IPS-NIHi11 (cell line): ENCODE measurements around the gene ATF6.
A peak's percentile ranks its signal among the peaks of the same experiment; 100 is the strongest.

Experiments used
- DNase-seq: peaks from one replicate; pipeline ENCODE4 v3.0.0; 2012; ENCODE audit warnings: mixed read lengths, low spot score

ATF6 gene

GRCh38 chr1:161941726-161942436, 175.8 kb downstream of the ATF6 start:
- DNase-seq: no peak

- DNase-seq: no peak
Observed at GRCh38 chr1:161943737-161944136, 177.6 kb downstream of the ATF6 start.

- no peak for DNase-seq
Observed at GRCh38 chr1:161944381-161944780, 178.3 kb downstream of the ATF6 start.

GRCh38 chr1:161945306-161946060, 179.4 kb downstream of the ATF6 start:
- DNase-seq: no peak

GRCh38 chr1:161946071-161946987, 180.2 kb downstream of the ATF6 start:
- DNase-seq: no peak

- no peak for DNase-seq
Observed at GRCh38 chr1:161948435-161948834, 182.3 kb downstream of the ATF6 start.

GRCh38 chr1:161949548-161949947, 183.4 kb downstream of the ATF6 start:
- DNase-seq: no peak

- DNase-seq: no peak
Observed at GRCh38 chr1:161950377-161950776, 184.3 kb downstream of the ATF6 start.

GRCh38 chr1:161951646-161952045, 185.5 kb downstream of the ATF6 start:
- DNase-seq: no peak

- DNase-seq: no peak
Observed at GRCh38 chr1:161952607-161953172, 186.6 kb downstream of the ATF6 start.

GRCh38 chr1:161953256-161953920, 187.3 kb downstream of the ATF6 start:
- DNase-seq: no peak

- DNase-seq: no peak
Observed at GRCh38 chr1:161954050-161954449, 187.9 kb downstream of the ATF6 start.

- DNase-seq: no peak
Observed at GRCh38 chr1:161954466-161954865, 188.3 kb downstream of the ATF6 start.

GRCh38 chr1:161955606-161956005, 189.5 kb downstream of the ATF6 start:
- no peak for DNase-seq

- no peak for DNase-seq
Observed at GRCh38 chr1:161956097-161956496, 190.0 kb downstream of the ATF6 start.

- no peak for DNase-seq
Observed at GRCh38 chr1:161956930-161957329, 190.8 kb downstream of the ATF6 start.

- DNase-seq: no peak
Observed at GRCh38 chr1:161958425-161958824, 192.3 kb downstream of the ATF6 start.

- DNase-seq: no peak
Observed at GRCh38 chr1:161962091-161962887, 196.2 kb downstream of the ATF6 start.

- no peak for DNase-seq
Observed at GRCh38 chr1:161966067-161966466, 199.9 kb downstream of the ATF6 start.

- no peak for DNase-seq
Observed at GRCh38 chr1:161970036-161970435, 203.9 kb downstream of the ATF6 start.

GRCh38 chr1:161970633-161971032, 204.5 kb downstream of the ATF6 start:
- peak; percentile 43 for DNase-seq
